Thyroid gland (tissue), 4 donors: ENCODE results near the gene GRK6. TPM values are rescaled to one million over a fixed set of nuclear protein-coding genes. Genes with fewer than 3 reads are reported as not detected.

Experiments
- DNase-seq, 2 donors: peaks; one replicate each; pipeline ENCODE4 v3.0.0-alpha.2; 2019
- H3K27ac ChIP-seq, 3 donors: fragments of 200-600 bp; sonication (generic); 1 replicate in 2 of 3; 2 replicates in 1 of 3; pipeline ENCODE4 v1.5.1; 2016 to 2019; ENCODE audit warnings: mild to moderate bottlenecking in 1 of 3, moderate library complexity in 1 of 3
- H3K27me3 ChIP-seq: fragments of 200-600 bp; sonication (generic); one replicate; pipeline ENCODE4 v1.5.1; 2019
- H3K36me3 ChIP-seq, 2 donors: fragments of 200-600 bp; sonication (generic); one replicate each; pipeline ENCODE4 v1.5.1; 2016 to 2019
- H3K4me1 ChIP-seq, 2 donors: fragments of 200-600 bp; sonication (generic); one replicate each; pipeline ENCODE4 v1.5.1; 2017 to 2019
- H3K4me3 ChIP-seq, 3 donors: fragments of 200-600 bp; sonication (generic); replicated peaks in 1 of 3; 1 replicate in 2 of 3; 2 replicates in 1 of 3; pipeline ENCODE4 v1.5.1; 2016; ENCODE audit warnings: mild to moderate bottlenecking in 1 of 3
- H3K9me3 ChIP-seq: fragments of 200-600 bp; sonication (generic); one replicate; pipeline ENCODE4 v1.5.1; 2017
- POLR2A ChIP-seq, 2 donors: fragments of 450-650 bp; IDR thresholded peaks; one replicate each; pipeline ENCODE4 v1.6.1; 2017; ENCODE audit warnings: antibody characterized with exemption in 2 of 2, mild to moderate bottlenecking in 2 of 2, moderate library complexity in 1 of 2
- WGBS, 2 donors: methylation state at CpG; one replicate each; pipeline ENCODE4 v1.1.5; 2017; 5-methylcytosine and 5-hydroxymethylcytosine counted together
- intact Hi-C: fragments of 100-400 bp; cut with DNase I; formaldehyde crosslinking; loops from one replicate; pipeline ENCODE4 v1.15.1; 2023
- total RNA-seq, 4 donors: library from RNA; depleted of rRNA; stranded (reverse); fragments of >200 nt; gene quantifications; one replicate each; pipeline ENCODE4 v1.2.3, GENCODE V29; 2016
- TF ChIP-seq, protein P1 (sequence below), 6 experiments: fragments of 200-600 bp in 3 of 6; fragments of 450-650 bp in 3 of 6; sonication (generic) in 3 of 6; IDR thresholded peaks; one replicate each; pipeline ENCODE4 v1.5.1; 2016 to 2019; ENCODE audit warnings: antibody characterized with exemption in 6 of 6, mild to moderate bottlenecking in 2 of 6, inconsistent platforms in 1 of 6, moderate library complexity in 1 of 6

GRK6 gene
- 10 to 100 TPM; 14.0 to 27.8 (median 18.8) TPM for total RNA-seq

DNA sequence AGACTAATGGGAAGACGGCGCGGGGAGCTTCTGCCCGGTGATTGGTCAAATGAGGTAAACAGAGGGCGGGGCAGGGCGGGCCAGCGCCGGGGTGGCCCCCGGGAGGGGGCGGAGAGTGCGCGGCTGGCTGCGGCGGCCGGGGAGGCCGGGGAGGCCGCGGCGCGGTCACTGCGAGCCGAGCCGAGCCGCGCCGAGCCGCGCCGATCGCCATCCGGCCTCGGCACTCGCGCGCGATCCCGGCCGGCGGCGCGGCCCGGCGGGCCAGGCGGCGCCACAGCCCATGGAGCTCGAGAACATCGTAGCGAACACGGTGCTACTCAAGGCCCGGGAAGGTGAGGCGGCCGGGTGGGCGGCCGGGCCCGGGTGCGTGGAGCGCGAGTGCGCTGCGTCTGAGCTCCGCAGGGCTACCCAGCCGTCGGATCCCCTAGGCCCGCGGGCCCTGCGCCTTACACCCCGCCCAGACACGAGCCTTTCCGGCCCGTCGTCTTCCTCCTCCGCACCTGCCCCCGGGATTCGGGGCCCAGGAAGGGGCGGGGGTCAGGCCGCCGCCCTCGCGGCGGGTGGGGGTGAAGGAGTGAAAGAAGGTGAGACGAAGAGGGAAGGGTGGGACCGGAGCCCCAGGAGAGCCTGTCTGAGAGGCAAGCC is at the start of gene GRK6:
TSS of gene GRK6 (plus strand) at position 111 of the 645 bp plus-strand sequence. CDS start at position 281, 170 bp downstream.
- intact Hi-C loops: no loop called here
- Histone ChIP-seq H3K4me3 (peak within 1 kb of the TSS; percentile 44 to 79 (median 63)), H3K27me3 (no peaks in the 10 kb centered on the region), H3K4me1 (peaks cover 13% of the 10 kb centered on the region in 2 donors), H3K27ac (peak within 1 kb of the TSS; percentile 64 to 92 (median 90)), H3K9me3 (no peaks in the 10 kb centered on the region), H3K36me3 (no peaks in the 10 kb centered on the region)
- TF ChIP-seq POLR2A (IDR thresholded peaks at IDR 0.05): peak; percentile 30 to 76
- TF ChIP-seq, protein P1, sequence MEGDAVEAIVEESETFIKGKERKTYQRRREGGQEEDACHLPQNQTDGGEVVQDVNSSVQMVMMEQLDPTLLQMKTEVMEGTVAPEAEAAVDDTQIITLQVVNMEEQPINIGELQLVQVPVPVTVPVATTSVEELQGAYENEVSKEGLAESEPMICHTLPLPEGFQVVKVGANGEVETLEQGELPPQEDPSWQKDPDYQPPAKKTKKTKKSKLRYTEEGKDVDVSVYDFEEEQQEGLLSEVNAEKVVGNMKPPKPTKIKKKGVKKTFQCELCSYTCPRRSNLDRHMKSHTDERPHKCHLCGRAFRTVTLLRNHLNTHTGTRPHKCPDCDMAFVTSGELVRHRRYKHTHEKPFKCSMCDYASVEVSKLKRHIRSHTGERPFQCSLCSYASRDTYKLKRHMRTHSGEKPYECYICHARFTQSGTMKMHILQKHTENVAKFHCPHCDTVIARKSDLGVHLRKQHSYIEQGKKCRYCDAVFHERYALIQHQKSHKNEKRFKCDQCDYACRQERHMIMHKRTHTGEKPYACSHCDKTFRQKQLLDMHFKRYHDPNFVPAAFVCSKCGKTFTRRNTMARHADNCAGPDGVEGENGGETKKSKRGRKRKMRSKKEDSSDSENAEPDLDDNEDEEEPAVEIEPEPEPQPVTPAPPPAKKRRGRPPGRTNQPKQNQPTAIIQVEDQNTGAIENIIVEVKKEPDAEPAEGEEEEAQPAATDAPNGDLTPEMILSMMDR (IDR thresholded peaks at IDR 0.05): no peak
- 0 to 1% methylated on average over 15 to 36 of the region's 82 CpGs for WGBS, 2 donors
- DNase-seq: peak; percentile 58

DNA sequence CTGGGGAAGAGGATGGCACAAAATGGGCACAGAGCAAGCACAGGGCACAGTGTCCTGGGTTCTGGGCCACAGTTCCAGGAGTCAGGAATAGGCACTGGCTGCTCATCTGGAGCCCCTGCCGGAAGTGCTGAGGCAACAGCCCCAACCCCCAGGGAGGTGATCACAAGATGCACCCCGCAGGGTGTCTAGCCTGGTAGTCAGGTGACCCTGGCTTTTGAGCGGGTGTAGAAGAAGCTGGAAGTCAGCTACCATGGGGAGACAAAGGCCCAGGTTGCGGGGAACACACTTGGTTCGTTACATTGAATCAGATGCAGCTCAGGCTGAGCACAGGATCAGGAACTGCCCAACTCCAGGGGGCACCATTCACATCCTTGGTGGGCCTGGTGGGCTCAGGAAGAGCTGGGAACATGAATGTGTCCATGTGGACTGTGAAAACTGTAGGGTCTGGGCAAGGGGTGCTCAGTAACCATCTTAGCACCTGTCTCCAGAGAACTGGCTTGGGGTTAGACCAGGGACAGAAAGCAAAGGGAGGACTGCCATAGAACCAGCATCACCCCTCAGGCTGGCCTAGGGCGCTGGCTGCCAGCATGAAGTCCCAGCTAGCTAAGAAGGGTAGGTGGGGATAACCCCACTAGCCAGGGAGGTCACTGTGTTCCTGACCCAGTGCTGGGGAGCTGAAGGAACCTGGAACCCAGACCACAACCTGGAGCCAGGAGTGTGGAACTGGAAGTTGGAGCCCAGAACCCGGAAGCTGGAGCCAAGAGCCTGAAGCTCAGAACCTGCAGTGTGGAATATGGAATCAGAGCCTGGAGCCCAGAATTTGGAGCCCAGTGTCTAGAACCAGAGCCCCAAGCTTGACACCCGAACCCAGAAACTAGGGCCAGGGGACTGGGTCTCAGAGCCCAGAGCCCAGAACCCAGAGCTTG is 48.4 kb upstream of the GRK6 start:
- no peaks in the 10 kb centered on the region for H3K4me1 ChIP-seq
- WGBS, 2 donors: 87 to 92% methylated on average over 5 to 6 of the region's 8 CpGs
- intact Hi-C loops: no loop called here
- H3K36me3 ChIP-seq: no peaks in the 10 kb centered on the region
- H3K4me3 ChIP-seq: no peak overlapping the region
- H3K27me3 ChIP-seq: no peaks in the 10 kb centered on the region
- no peak overlapping the region for H3K27ac ChIP-seq
- DNase-seq: no peak
- H3K9me3 ChIP-seq: no peaks in the 10 kb centered on the region
- TF ChIP-seq, protein P1 (IDR thresholded peaks at IDR 0.05): no peak
- TF ChIP-seq POLR2A (IDR thresholded peaks at IDR 0.05): no peak

DNA sequence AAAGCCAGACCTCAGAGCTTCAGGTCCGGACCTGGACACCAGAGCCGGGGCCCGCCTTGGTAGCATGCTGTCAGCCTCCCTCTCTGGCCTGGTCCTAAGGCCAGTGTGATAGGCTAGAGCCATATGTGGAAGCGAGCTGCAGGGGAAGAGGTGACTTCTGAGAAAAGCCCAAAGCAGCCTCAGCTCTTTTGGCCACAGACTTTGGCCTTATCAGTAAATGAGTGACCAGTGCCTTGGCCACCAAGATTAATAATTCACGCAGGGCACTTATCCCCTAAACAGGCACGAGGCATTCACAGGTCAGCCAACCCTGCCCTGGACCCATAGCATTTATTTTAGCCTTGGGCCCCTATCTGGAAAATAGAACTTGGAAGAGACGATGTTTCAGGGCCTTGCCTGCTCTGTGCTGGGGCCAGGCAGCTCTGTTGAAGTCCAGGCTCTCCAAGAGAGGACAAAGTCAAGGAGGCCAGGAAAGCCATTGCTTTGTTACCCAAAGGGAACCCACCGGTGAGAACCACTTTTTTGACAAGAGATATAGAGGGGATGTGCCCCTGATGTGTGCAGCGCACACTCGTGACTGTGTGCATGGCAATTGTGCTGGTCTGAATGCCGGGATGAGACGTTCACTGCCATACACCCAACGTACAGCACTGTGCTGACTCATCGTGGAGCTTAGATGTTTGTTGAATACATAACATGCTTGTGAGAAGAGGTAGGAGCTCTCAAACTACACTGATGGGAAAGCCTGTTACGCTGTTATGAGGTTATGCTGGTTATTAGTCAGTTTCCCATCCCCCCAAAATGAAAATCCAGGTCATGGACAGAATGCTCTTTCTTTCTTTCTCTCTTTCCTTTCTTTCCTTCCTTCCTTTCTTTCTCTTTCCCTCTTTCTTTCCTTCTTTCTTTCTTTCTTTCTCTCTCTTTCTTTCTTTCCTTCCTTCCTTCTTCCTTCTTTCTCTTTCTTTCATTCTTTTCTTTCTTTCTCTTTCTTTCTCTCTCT is 47.3 kb upstream of the GRK6 start:
- DNase-seq: no peak
- no peaks in the 10 kb centered on the region for H3K27me3 ChIP-seq
- H3K4me3 ChIP-seq: no peak overlapping the region
- no peak overlapping the region for H3K27ac ChIP-seq
- intact Hi-C loops: no loop called here
- H3K9me3 ChIP-seq: no peaks in the 10 kb centered on the region
- WGBS, 2 donors: 87 to 91% methylated on average over 15 of the region's 15 CpGs
- H3K36me3 ChIP-seq: no peaks in the 10 kb centered on the region
- no peaks in the 10 kb centered on the region for H3K4me1 ChIP-seq
- TF ChIP-seq POLR2A (IDR thresholded peaks at IDR 0.05): no peak
- TF ChIP-seq, protein P1 (IDR thresholded peaks at IDR 0.05): no peak

DNA sequence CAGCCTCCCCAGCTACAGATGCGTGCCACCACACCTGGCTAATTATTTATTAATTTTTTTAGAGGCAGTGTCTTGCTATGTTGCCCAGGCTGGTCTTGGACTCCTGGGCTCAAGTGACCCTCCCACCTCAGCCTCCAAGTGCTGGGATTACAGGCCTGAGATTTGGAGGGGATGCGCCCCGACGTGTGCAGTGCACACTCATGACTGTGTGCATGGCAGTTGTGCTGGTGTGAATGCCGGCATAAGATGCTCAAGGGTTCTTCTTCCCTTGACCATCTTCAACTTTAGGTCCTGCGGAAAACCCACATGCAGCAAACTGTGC is 45.7 kb upstream of the GRK6 start:
- Histone ChIP-seq H3K4me3 (no peak overlapping the region), H3K9me3 (no peaks in the 10 kb centered on the region), H3K36me3 (no peaks in the 10 kb centered on the region), H3K4me1 (no peaks in the 10 kb centered on the region), H3K27me3 (no peaks in the 10 kb centered on the region), H3K27ac (no peak overlapping the region)
- no peak for DNase-seq
- intact Hi-C loops: no loop called here
- WGBS, 2 donors: 83 to 85% methylated on average over 6 of the region's 6 CpGs
- TF ChIP-seq, protein P1 (IDR thresholded peaks at IDR 0.05): no peak
- TF ChIP-seq POLR2A (IDR thresholded peaks at IDR 0.05): no peak
